ENCODE data around the gene NAALADL2. TPM values are rescaled to one million over a fixed set of nuclear protein-coding genes. Genes with fewer than 3 reads are reported as not detected.

NAALADL2 gene
- total and polyA plus RNA-seq, 9 of the 15 experiments (the other 6 are each of a cell fraction or from before 2014, with no cell fraction given) = 0.29 to 1.1 (median 0.79) TPM; not detected in 1

DNA sequence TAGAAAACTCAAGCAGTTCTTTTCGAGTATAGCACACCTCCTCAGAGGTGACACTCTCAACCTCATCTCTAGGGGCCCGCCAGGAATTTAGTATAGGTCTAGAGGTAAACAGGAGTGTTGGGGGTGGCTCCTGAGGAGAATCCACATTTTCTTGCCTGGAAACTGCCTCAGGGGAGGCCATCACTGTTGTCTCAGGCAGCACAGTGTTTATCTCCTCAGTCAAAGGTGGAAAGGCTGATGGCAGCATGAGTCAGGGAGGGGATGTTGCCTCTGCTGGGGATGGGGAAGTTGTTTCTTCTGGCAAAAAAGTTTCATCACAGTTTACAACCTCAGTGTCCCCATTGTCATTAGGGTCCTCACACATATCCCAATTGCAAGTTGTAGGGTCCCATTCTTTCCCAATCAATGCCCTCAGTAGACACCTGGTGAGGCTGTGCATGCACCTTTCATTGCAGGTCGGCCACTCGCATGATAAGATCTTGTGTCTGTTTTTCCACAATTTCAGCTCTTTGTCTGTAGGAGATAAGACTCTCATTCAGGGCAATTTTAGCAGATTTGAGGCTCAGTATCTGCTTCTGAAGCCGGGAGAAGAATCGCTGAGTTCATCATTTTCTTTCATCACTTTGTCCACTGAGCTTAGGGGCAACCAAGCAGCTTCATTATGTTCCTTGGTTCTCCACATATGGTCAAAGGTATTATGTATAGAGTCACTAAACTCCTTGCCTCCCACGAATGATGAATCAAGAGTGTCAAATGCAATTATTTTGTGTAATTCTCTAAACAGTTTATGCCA, 25.8 kb downstream of the NAALADL2 start:
- no peaks in the 10 kb centered on the region for H3K9me3 ChIP-seq (replicated peaks; ENCODE audit: control insufficient read depth, insufficient read depth, low read depth, low read length)
- TF ChIP-seq ZNF696 (CRISPR knock-in tag; conservative IDR thresholded peaks at IDR 0.05) = no peak
- TF ChIP-seq, protein P1, sequence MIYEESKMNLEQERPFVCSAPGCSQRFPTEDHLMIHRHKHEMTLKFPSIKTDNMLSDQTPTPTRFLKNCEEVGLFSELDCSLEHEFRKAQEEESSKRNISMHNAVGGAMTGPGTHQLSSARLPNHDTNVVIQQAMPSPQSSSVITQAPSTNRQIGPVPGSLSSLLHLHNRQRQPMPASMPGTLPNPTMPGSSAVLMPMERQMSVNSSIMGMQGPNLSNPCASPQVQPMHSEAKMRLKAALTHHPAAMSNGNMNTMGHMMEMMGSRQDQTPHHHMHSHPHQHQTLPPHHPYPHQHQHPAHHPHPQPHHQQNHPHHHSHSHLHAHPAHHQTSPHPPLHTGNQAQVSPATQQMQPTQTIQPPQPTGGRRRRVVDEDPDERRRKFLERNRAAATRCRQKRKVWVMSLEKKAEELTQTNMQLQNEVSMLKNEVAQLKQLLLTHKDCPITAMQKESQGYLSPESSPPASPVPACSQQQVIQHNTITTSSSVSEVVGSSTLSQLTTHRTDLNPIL (CRISPR knock-in tag; IDR thresholded peaks at IDR 0.05) = no peak
- TF ChIP-seq PHF8 (IDR thresholded peaks at IDR 0.05; ENCODE audit: borderline replicate concordance, low read length) = no peak
- TF ChIP-seq, protein P2, sequence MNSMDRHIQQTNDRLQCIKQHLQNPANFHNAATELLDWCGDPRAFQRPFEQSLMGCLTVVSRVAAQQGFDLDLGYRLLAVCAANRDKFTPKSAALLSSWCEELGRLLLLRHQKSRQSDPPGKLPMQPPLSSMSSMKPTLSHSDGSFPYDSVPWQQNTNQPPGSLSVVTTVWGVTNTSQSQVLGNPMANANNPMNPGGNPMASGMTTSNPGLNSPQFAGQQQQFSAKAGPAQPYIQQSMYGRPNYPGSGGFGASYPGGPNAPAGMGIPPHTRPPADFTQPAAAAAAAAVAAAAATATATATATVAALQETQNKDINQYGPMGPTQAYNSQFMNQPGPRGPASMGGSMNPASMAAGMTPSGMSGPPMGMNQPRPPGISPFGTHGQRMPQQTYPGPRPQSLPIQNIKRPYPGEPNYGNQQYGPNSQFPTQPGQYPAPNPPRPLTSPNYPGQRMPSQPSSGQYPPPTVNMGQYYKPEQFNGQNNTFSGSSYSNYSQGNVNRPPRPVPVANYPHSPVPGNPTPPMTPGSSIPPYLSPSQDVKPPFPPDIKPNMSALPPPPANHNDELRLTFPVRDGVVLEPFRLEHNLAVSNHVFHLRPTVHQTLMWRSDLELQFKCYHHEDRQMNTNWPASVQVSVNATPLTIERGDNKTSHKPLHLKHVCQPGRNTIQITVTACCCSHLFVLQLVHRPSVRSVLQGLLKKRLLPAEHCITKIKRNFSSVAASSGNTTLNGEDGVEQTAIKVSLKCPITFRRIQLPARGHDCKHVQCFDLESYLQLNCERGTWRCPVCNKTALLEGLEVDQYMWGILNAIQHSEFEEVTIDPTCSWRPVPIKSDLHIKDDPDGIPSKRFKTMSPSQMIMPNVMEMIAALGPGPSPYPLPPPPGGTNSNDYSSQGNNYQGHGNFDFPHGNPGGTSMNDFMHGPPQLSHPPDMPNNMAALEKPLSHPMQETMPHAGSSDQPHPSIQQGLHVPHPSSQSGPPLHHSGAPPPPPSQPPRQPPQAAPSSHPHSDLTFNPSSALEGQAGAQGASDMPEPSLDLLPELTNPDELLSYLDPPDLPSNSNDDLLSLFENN (IDR thresholded peaks at IDR 0.05; ENCODE audit: low read depth in 2 of 2, low read length in 2 of 2) = no peak
- no peak for TF ChIP-seq ARID1B (IDR thresholded peaks at IDR 0.05)
- no peak for TF ChIP-seq ZBTB8A (IDR thresholded peaks at IDR 0.05; ENCODE audit: partially characterized antibody)
- TF ChIP-seq, protein P3, sequence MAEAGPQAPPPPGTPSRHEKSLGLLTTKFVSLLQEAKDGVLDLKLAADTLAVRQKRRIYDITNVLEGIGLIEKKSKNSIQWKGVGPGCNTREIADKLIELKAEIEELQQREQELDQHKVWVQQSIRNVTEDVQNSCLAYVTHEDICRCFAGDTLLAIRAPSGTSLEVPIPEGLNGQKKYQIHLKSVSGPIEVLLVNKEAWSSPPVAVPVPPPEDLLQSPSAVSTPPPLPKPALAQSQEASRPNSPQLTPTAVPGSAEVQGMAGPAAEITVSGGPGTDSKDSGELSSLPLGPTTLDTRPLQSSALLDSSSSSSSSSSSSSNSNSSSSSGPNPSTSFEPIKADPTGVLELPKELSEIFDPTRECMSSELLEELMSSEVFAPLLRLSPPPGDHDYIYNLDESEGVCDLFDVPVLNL (CRISPR knock-in tag; IDR thresholded peaks at IDR 0.05; ENCODE audit: low read depth) = no peak
- TF ChIP-seq, protein P4, sequence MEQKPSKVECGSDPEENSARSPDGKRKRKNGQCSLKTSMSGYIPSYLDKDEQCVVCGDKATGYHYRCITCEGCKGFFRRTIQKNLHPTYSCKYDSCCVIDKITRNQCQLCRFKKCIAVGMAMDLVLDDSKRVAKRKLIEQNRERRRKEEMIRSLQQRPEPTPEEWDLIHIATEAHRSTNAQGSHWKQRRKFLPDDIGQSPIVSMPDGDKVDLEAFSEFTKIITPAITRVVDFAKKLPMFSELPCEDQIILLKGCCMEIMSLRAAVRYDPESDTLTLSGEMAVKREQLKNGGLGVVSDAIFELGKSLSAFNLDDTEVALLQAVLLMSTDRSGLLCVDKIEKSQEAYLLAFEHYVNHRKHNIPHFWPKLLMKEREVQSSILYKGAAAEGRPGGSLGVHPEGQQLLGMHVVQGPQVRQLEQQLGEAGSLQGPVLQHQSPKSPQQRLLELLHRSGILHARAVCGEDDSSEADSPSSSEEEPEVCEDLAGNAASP (IDR thresholded peaks at IDR 0.05) = no peak
- TF ChIP-seq, protein P5, sequence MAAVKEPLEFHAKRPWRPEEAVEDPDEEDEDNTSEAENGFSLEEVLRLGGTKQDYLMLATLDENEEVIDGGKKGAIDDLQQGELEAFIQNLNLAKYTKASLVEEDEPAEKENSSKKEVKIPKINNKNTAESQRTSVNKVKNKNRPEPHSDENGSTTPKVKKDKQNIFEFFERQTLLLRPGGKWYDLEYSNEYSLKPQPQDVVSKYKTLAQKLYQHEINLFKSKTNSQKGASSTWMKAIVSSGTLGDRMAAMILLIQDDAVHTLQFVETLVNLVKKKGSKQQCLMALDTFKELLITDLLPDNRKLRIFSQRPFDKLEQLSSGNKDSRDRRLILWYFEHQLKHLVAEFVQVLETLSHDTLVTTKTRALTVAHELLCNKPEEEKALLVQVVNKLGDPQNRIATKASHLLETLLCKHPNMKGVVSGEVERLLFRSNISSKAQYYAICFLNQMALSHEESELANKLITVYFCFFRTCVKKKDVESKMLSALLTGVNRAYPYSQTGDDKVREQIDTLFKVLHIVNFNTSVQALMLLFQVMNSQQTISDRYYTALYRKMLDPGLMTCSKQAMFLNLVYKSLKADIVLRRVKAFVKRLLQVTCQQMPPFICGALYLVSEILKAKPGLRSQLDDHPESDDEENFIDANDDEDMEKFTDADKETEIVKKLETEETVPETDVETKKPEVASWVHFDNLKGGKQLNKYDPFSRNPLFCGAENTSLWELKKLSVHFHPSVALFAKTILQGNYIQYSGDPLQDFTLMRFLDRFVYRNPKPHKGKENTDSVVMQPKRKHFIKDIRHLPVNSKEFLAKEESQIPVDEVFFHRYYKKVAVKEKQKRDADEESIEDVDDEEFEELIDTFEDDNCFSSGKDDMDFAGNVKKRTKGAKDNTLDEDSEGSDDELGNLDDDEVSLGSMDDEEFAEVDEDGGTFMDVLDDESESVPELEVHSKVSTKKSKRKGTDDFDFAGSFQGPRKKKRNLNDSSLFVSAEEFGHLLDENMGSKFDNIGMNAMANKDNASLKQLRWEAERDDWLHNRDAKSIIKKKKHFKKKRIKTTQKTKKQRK (IDR thresholded peaks at IDR 0.05; ENCODE audit: borderline replicate concordance, low read depth, low read length) = no peak

More for the DNA sequence above, 25.8 kb downstream of the NAALADL2 start:
- H3K4me3 ChIP-seq = no peak overlapping the region
- no peaks in the 10 kb centered on the region for H3K4me1 ChIP-seq (replicated peaks in 1 of 2; ENCODE audit: control insufficient read depth in 2 of 2, insufficient read depth in 2 of 2, low read length in 2 of 2)
- no peaks in the 10 kb centered on the region for H3K36me3 ChIP-seq (ENCODE audit: control insufficient read depth, insufficient read depth, low read length)
- no peak overlapping the region for H3K27ac ChIP-seq (ENCODE audit: extremely low read depth, low read depth, low read length)
- no peaks in the 10 kb centered on the region for H3K27me3 ChIP-seq (ENCODE audit: control insufficient read depth in 2 of 2, insufficient read depth in 2 of 2, low read length in 2 of 2)
- H3K9ac ChIP-seq (ENCODE audit: insufficient read depth in 1 of 2, low read depth in 2 of 2, low read length in 2 of 2) = no peak overlapping the region
- ChIA-PET CTCF (ENCODE audit: low intra/inter-chr PET ratio) (no interaction called here), POLR2A (no interaction called here)
- ATAC-seq (no peak), DNase-seq (ENCODE audit: extremely low read depth in 1 of 4, low spot score in 3 of 4) (no peak), FAIRE-seq (no peak)
- in situ Hi-C loops (cut with MboI) (no loop called here), intact Hi-C loops (cut with micrococcal nuclease) (no loop called here)
- 1% methylated on average over 7 of the region's 7 CpGs for WGBS (ENCODE audit: insufficient coverage, low coverage, missing lambda C conversion rate)
- H3K9me1 ChIP-seq (ENCODE audit: control insufficient read depth, insufficient read depth, low read length) = no peaks in the 10 kb centered on the region
- BruUV-seq (replicated peaks) = no TSS peak
- no peaks in the 10 kb centered on the region for H3K79me2 ChIP-seq (ENCODE audit: control insufficient read depth, insufficient read depth, low read length)
- H2AFZ ChIP-seq (ENCODE audit: low read depth, low read length) = no peak overlapping the region
- no peak overlapping the region for H3K4me2 ChIP-seq (ENCODE audit: insufficient read depth, low read length)
- H4K20me1 ChIP-seq (replicated peaks; ENCODE audit: control insufficient read depth, insufficient read depth, low read length) = no peaks in the 10 kb centered on the region
